HG03378 (cell line): ENCODE measurements around the gene OR4D2.
A peak's percentile ranks its signal among the peaks of the same experiment; 100 is the strongest.

Experiments used
- ATAC-seq: cut with Tn5 transposase; IDR thresholded peaks from one replicate; pipeline ENCODE4 v1.9.1; 2021; ENCODE audit warnings: mild to moderate bottlenecking, moderate library complexity; ENCODE audit not compliant: unreplicated experiment

Gene OR4D2

DNA sequence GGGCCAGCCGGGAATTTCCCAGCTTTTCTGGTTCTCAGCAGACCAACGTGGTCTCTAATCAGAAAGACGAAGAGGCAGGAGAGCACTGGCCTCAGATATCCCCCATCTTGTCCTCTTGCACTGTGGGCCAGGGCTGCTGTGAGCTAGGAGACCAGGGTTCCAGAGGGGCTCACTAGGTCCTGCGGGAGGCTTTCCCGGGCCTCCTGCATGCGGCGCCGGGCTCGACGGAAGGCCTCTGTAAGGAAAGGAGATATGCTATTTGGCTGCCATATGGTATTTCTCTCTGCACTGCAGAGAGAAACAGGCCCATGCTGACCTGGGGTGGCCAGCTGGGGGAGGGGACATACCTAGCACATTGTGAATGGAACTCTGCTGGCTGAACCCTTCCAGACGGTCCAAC is 39.2 kb downstream of the OR4D2 start:
- ATAC-seq, result no peak

DNA sequence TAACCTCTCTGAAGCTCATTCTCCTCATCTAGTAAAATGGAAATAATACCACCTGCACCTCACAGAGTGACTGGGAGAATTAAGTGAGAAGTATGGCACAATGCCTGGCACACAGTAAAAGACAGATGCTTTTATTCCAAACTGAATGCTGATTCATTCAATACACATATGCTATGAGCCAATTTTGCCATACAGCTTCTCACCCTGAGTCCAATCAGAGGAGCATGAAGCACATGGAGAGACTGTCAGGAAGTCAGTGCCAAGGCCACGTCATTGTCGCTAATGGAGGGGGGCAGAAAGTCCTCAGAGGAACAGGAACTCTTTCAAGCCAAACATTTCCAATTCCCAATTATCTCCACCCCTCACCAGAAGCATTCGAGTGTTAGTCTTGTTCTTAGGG is 40.7 kb downstream of the OR4D2 start:
- ATAC-seq, result no peak

GRCh38 chr17:58208344-58208743 is 41.6 kb downstream of the OR4D2 start:
- no peak for ATAC-seq

DNA sequence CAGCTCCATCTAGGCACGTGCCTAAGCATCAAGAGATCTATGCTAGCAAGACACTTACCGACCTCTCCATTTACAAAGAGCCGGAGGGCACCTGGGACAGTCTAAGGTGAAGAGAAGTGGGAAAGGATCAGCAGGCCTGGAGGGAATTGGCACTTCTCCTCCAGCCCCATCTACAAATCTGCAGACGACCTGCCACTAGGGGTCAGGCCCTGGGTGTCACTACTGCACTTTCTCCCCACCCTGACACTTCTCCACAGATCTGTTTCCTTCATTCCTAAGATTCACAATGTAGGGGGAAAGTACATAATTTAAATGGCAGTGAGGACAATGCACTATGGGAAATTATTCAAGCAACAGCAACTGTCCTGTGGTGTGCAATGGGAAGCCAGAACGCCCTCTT is 44.1 kb downstream of the OR4D2 start:
- no peak for ATAC-seq

DNA sequence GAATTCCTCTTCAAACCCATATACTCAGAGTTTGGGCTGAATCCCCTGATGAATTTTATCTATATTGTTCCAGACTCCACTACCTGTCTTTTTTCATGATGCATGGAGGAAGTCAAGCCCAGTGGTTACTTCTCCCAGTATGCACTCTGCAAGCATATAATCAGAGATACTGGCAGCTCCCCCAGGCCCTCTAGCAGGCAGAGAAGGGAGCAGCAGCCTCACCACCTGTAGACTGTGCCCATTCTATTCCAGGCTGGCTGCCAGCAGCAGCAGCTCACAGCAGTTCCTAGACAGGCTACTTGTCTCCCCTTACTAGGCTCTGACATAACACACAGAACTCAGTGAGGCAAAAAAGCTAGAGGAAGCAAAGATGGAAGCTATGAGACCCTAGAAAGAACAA is 48.9 kb downstream of the OR4D2 start:
- ATAC-seq, result no peak

DNA sequence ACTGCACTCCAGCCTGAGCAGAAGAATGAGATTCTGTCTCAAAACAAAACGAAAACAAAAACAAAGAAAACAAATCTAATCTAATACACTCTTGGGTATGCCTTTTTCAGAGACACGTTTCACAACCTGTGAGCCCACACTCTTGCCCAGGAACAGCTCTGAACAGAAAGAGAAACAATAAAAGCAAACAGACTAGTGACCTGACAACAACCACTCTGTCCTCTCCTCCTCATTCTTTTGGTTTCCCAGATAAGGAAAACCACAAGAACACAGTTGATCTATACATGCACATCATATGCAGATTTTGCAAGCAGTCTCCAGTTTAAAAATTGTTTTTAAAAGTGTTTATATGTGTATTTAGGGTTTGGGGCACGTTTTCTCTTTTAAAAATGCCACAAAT is 51.0 kb downstream of the OR4D2 start:
- no peak for ATAC-seq

GRCh38 chr17:58219007-58219788 is 52.4 kb downstream of the OR4D2 start, which contains the start of gene MKS1:
MKS1 (minus strand) TSS chr17:58219255; CDS start chr17:58219230, 25 bp downstream.
- peak; percentile 84 for ATAC-seq

GRCh38 chr17:58219789-58220183 is 53.0 kb downstream of the OR4D2 start:
- ATAC-seq, result no peak
